Loucy (cell line): ENCODE data around the gene ZDHHC14.

Source experiments
- H2AFZ ChIP-seq: fragments of 200-600 bp; sonication (generic); 2 replicates; pipeline ENCODE4 v1.6.0; 2016; ENCODE audit warnings: antibody characterized with exemption, mild to moderate bottlenecking, low read length, moderate library complexity
- H3F3A ChIP-seq: fragments of 200-600 bp; 2 replicates; pipeline ENCODE4 v1.6.0; 2016; ENCODE audit warnings: antibody characterized with exemption, low read depth, mild to moderate bottlenecking
- H3K27me3 ChIP-seq: fragments of 200-600 bp; sonication (generic); 2 replicates; pipeline ENCODE4 v1.6.1; 2014; ENCODE audit warnings: low read length, mild to moderate bottlenecking; ENCODE audit not compliant: insufficient read depth, poor library complexity, severe bottlenecking
- H3K36me3 ChIP-seq: fragments of 200-600 bp; sonication (generic); 2 replicates; pipeline ENCODE4 v1.6.1; 2016; ENCODE audit warnings: low read length; ENCODE audit not compliant: insufficient read depth
- H3K4me1 ChIP-seq: fragments of 200-600 bp; sonication (generic); 2 replicates; pipeline ENCODE4 v1.5.1; 2014; ENCODE audit warnings: low read length, mild to moderate bottlenecking; ENCODE audit not compliant: insufficient read depth, poor library complexity, severe bottlenecking
- H3K4me2 ChIP-seq: fragments of 200-600 bp; sonication (generic); 2 replicates; pipeline ENCODE4 v1.6.0; 2014; ENCODE audit warnings: antibody characterized with exemption, low read length, low read depth, mild to moderate bottlenecking; ENCODE audit not compliant: poor library complexity, severe bottlenecking
- H3K4me3 ChIP-seq: fragments of 200-600 bp; sonication (generic); 2 replicates; pipeline ENCODE4 v1.5.1; 2014; ENCODE audit warnings: low read length, mild to moderate bottlenecking, mixed read lengths; ENCODE audit not compliant: poor library complexity, severe bottlenecking
- H3K79me2 ChIP-seq: fragments of 200-600 bp; sonication (generic); 2 replicates; pipeline ENCODE4 v1.6.1; 2014; ENCODE audit warnings: low read length; ENCODE audit not compliant: insufficient read depth
- H3K9ac ChIP-seq: fragments of 200-600 bp; sonication (generic); 2 replicates; pipeline ENCODE4 v1.6.0; 2014; ENCODE audit warnings: mild to moderate bottlenecking, low read depth, low read length, moderate library complexity; ENCODE audit not compliant: poor library complexity, severe bottlenecking
- H3K9me2 ChIP-seq: fragments of 200-600 bp; sonication (generic); replicated peaks from 2 replicates; pipeline ENCODE4 v1.6.1; 2016; ENCODE audit warnings: low read depth, low read length, mixed read lengths
- H3K9me3 ChIP-seq: fragments of 200-600 bp; sonication (generic); 2 replicates; pipeline ENCODE4 v1.6.1; 2014; ENCODE audit warnings: mild to moderate bottlenecking, antibody characterized with exemption, low read length, low read depth; ENCODE audit not compliant: insufficient read depth
- H4K20me1 ChIP-seq: fragments of 200-600 bp; sonication (generic); 2 replicates; pipeline ENCODE4 v1.6.0; 2014; ENCODE audit warnings: antibody characterized with exemption, low read length, mild to moderate bottlenecking; ENCODE audit not compliant: insufficient read depth, poor library complexity, severe bottlenecking
- CTCF ChIP-seq: fragments of 200-600 bp; sonication (generic); conservative IDR thresholded peaks from 2 replicates; pipeline ENCODE4 v1.5.1; 2014; ENCODE audit warnings: mild to moderate bottlenecking, antibody characterized with exemption, low read length
- EZH2phosphoT487 ChIP-seq: fragments of 200-600 bp; IDR thresholded peaks from 2 replicates; pipeline ENCODE4 v1.6.1; 2018; ENCODE audit warnings: antibody characterized with exemption, mild to moderate bottlenecking, moderate library complexity, borderline replicate concordance

The ZDHHC14 gene

GRCh38 chr6:157537556-157537955 lies 156.6 kb downstream of the ZDHHC14 start:
- no peaks in the 10 kb centered on the region for H3F3A ChIP-seq
- H3K27me3 ChIP-seq: no peaks in the 10 kb centered on the region
- no peaks in the 10 kb centered on the region for H4K20me1 ChIP-seq
- no peak overlapping the region for H3K4me2 ChIP-seq
- H3K4me1 ChIP-seq: peaks cover 17% of the 10 kb centered on the region
- H3K9ac ChIP-seq: no peak overlapping the region
- no peaks in the 10 kb centered on the region for H3K9me3 ChIP-seq
- H3K4me3 ChIP-seq: no peak overlapping the region
- H3K79me2 ChIP-seq: no peaks in the 10 kb centered on the region
- no peaks in the 10 kb centered on the region for H3K36me3 ChIP-seq
- peak overlapping the region; percentile 29; the same call in 1 of the 2 replicates for H2AFZ ChIP-seq
- TF ChIP-seq CTCF (no peak), EZH2phosphoT487 (no peak)
- no peaks in the 10 kb centered on the region for H3K9me2 ChIP-seq

GRCh38 chr6:157538168-157538567 lies 157.2 kb downstream of the ZDHHC14 start:
- no peak overlapping the region for H3K9ac ChIP-seq

GRCh38 chr6:157538698-157539097 lies 157.7 kb downstream of the ZDHHC14 start:
- Histone ChIP-seq H3K9me3 (no peaks in the 10 kb centered on the region), H2AFZ (no peak overlapping the region), H4K20me1 (no peaks in the 10 kb centered on the region), H3K4me2 (no peak overlapping the region), H3K9ac (no peak overlapping the region), H3K36me3 (no peaks in the 10 kb centered on the region), H3K4me1 (peaks cover 17% of the 10 kb centered on the region), H3K4me3 (no peak overlapping the region), H3K27me3 (no peaks in the 10 kb centered on the region), H3K79me2 (no peaks in the 10 kb centered on the region), H3K9me2 (no peaks in the 10 kb centered on the region), H3F3A (no peaks in the 10 kb centered on the region)
- TF ChIP-seq EZH2phosphoT487 (no peak), CTCF (no peak)

More at GRCh38 chr6:157538168-157538567, 157.2 kb downstream of the ZDHHC14 start:
- peak overlapping the region; percentile 29; the same call in 1 of the 2 replicates for H2AFZ ChIP-seq
- H3K9me3 ChIP-seq: no peaks in the 10 kb centered on the region
- no peaks in the 10 kb centered on the region for H3K27me3 ChIP-seq
- no peak overlapping the region for H3K4me2 ChIP-seq
- no peaks in the 10 kb centered on the region for H4K20me1 ChIP-seq
- H3F3A ChIP-seq: no peaks in the 10 kb centered on the region
- no peaks in the 10 kb centered on the region for H3K36me3 ChIP-seq
- TF ChIP-seq EZH2phosphoT487 (no peak), CTCF (no peak)
- peaks cover 17% of the 10 kb centered on the region for H3K4me1 ChIP-seq
- no peaks in the 10 kb centered on the region for H3K79me2 ChIP-seq
- no peak overlapping the region for H3K4me3 ChIP-seq
- H3K9me2 ChIP-seq: no peaks in the 10 kb centered on the region
